Measurements from ENCODE around the gene C12orf54.
"Not testable (repeated sequence)": the region's sequence is repeated elsewhere in the genome, so short reads cannot be mapped to it uniquely, and the experiment has no call there.

The C12orf54 gene

GRCh38 chr12:48482198-48482597 lies at the start of gene C12orf54:
TSS of gene C12orf54 (plus strand) at chr12:48482498. CDS start at chr12:48483297, 799 bp downstream.
- FAIRE-seq = no peak

GRCh38 chr12:48434016-48434415 lies 48.3 kb upstream of the C12orf54 start:
- FAIRE-seq = not testable (repeated sequence)

GRCh38 chr12:48441069-48441468 lies 41.2 kb upstream of the C12orf54 start:
- FAIRE-seq = no peak

GRCh38 chr12:48442179-48442847 lies 40.0 kb upstream of the C12orf54 start:
- FAIRE-seq = no peak

GRCh38 chr12:48445538-48445937 lies 36.8 kb upstream of the C12orf54 start:
- FAIRE-seq = no peak

- no peak for FAIRE-seq
Measured at GRCh38 chr12:48446161-48446776, 36.0 kb upstream of the C12orf54 start.

GRCh38 chr12:48447755-48448154 lies 34.5 kb upstream of the C12orf54 start:
- FAIRE-seq = no peak

GRCh38 chr12:48451372-48451771 lies 30.9 kb upstream of the C12orf54 start:
- FAIRE-seq = no peak

GRCh38 chr12:48452961-48453360 lies 29.3 kb upstream of the C12orf54 start:
- not testable (repeated sequence) for FAIRE-seq

GRCh38 chr12:48454667-48455066 lies 27.6 kb upstream of the C12orf54 start:
- FAIRE-seq = peak; percentile 44

- no peak for FAIRE-seq
Measured at GRCh38 chr12:48455116-48455515, 27.2 kb upstream of the C12orf54 start.

GRCh38 chr12:48459259-48459658 lies 23.0 kb upstream of the C12orf54 start:
- no peak for FAIRE-seq

GRCh38 chr12:48469027-48469426 lies 13.3 kb upstream of the C12orf54 start:
- not testable (repeated sequence) for FAIRE-seq

- no peak for FAIRE-seq
Measured at GRCh38 chr12:48472259-48472658, 10.0 kb upstream of the C12orf54 start, which contains the start of gene ANP32D. TSS of gene ANP32D (plus strand) at chr12:48472559. CDS start at chr12:48472665, 106 bp downstream.

- no peak for FAIRE-seq
Measured at GRCh38 chr12:48473061-48473460, 9.2 kb upstream of the C12orf54 start.

GRCh38 chr12:48474497-48474896 lies 7.8 kb upstream of the C12orf54 start:
- FAIRE-seq = not testable (repeated sequence)

- FAIRE-seq = no peak
Measured at GRCh38 chr12:48482930-48483329, 632 bp downstream of the C12orf54 start.

- FAIRE-seq = no peak
Measured at GRCh38 chr12:48486261-48486660, 4.0 kb downstream of the C12orf54 start.

- FAIRE-seq = no peak
Measured at GRCh38 chr12:48486679-48487078, 4.4 kb downstream of the C12orf54 start.

GRCh38 chr12:48489012-48489411 lies 6.7 kb downstream of the C12orf54 start:
- FAIRE-seq = no peak

GRCh38 chr12:48489456-48489855 lies 7.2 kb downstream of the C12orf54 start:
- FAIRE-seq = not testable (repeated sequence)

- FAIRE-seq = not testable (repeated sequence)
Measured at GRCh38 chr12:48500281-48500680, 18.0 kb downstream of the C12orf54 start.

- FAIRE-seq = not testable (repeated sequence)
Measured at GRCh38 chr12:48506836-48507235, 24.5 kb downstream of the C12orf54 start.

GRCh38 chr12:48508987-48509386 lies 26.7 kb downstream of the C12orf54 start:
- FAIRE-seq = no peak
